Vagina (tissue), 2 donors: ENCODE measurements around the gene PTPRN2. TPM values are rescaled to one million over a fixed set of nuclear protein-coding genes. Genes with fewer than 3 reads are reported as not detected.
"Not testable (repeated sequence)": the region's sequence is repeated elsewhere in the genome, so short reads cannot be mapped to it uniquely, and the experiment has no call there.

ENCODE experiments used
- DNase-seq, 2 donors: peaks; one replicate each; pipeline ENCODE4 v3.0.0-alpha.2; 2017; ENCODE audit errors: extremely low spot score in 2 of 2
- H3K27ac ChIP-seq: fragments of 200-600 bp; sonication (generic); one replicate; pipeline ENCODE4 v1.5.1; 2019
- H3K27me3 ChIP-seq: fragments of 200-600 bp; sonication (generic); one replicate; pipeline ENCODE4 v1.5.1; 2019
- H3K36me3 ChIP-seq, 2 donors: fragments of 200-600 bp; sonication (generic); one replicate each; pipeline ENCODE4 v1.5.1; 2017 to 2019
- H3K4me1 ChIP-seq: fragments of 200-600 bp; sonication (generic); one replicate; pipeline ENCODE4 v1.5.1; 2019
- H3K4me3 ChIP-seq, 2 donors: fragments of 200-600 bp; sonication (generic); 1 replicate in 1 of 2; 2 replicates in 1 of 2; pipeline ENCODE4 v1.5.1; 2016 to 2019
- H3K9me3 ChIP-seq: fragments of 200-600 bp; sonication (generic); one replicate; pipeline ENCODE4 v1.5.1; 2019
- POLR2A ChIP-seq, 2 donors: fragments of 450-650 bp; IDR thresholded peaks; one replicate each; pipeline ENCODE4 v1.6.1; 2017; ENCODE audit warnings: antibody characterized with exemption in 2 of 2, mild to moderate bottlenecking in 2 of 2, moderate library complexity in 2 of 2
- POLR2AphosphoS5 ChIP-seq, 2 donors: sonication (generic); formaldehyde crosslinking; IDR thresholded peaks; one replicate each; pipeline ENCODE4 v1.9.0; 2017; ENCODE audit warnings: antibody characterized with exemption in 2 of 2, mild to moderate bottlenecking in 2 of 2, low read depth in 1 of 2; ENCODE audit not compliant: insufficient read depth in 1 of 2
- intact Hi-C: fragments of 100-400 bp; cut with DNase I; formaldehyde crosslinking; loops from one replicate; pipeline ENCODE4 v1.15.1; 2023
- total RNA-seq: library from RNA; depleted of rRNA; stranded (reverse); fragments of >200 nt; gene quantifications from one replicate; pipeline ENCODE4 v1.2.3, GENCODE V29; 2016
- TF ChIP-seq, protein P1 (sequence below), 3 experiments: fragments of 450-650 bp in 2 of 3; fragments of 200-600 bp in 1 of 3; sonication (generic) in 1 of 3; IDR thresholded peaks; one replicate each; pipeline ENCODE4 v1.5.1; 2017 to 2019; ENCODE audit warnings: antibody characterized with exemption in 3 of 3, mild to moderate bottlenecking in 2 of 3, moderate library complexity in 2 of 3

PTPRN2 gene
- total RNA-seq, 1 donor from 2014 or later, result 7.4 TPM

DNA sequence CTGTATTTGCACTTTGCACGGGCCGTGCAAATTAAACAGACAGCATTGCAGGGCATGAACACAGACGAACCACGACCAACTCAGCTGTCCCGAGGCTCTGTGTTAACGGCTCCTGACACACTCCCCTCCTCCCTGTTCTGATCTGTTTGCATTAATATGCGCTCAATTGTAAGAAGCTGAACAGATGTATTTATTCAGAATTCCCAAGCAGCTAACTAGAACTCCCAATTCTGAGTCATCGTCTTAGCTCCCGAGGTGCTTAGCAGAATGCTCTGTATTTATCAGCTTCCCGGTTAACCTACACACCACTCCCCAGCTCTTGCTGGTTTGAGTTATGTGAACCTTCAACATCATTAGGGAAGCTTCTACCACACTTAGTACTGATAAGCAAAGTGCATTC is 286.4 kb downstream of the PTPRN2 start:
- H3K36me3 ChIP-seq, result no peaks in the 10 kb centered on the region
- TF ChIP-seq POLR2AphosphoS5 (IDR thresholded peaks at IDR 0.05; ENCODE audit: insufficient read depth in 1 of 2, low read depth in 1 of 2) (no peak), POLR2A (IDR thresholded peaks at IDR 0.05) (no peak)
- TF ChIP-seq, protein P1, sequence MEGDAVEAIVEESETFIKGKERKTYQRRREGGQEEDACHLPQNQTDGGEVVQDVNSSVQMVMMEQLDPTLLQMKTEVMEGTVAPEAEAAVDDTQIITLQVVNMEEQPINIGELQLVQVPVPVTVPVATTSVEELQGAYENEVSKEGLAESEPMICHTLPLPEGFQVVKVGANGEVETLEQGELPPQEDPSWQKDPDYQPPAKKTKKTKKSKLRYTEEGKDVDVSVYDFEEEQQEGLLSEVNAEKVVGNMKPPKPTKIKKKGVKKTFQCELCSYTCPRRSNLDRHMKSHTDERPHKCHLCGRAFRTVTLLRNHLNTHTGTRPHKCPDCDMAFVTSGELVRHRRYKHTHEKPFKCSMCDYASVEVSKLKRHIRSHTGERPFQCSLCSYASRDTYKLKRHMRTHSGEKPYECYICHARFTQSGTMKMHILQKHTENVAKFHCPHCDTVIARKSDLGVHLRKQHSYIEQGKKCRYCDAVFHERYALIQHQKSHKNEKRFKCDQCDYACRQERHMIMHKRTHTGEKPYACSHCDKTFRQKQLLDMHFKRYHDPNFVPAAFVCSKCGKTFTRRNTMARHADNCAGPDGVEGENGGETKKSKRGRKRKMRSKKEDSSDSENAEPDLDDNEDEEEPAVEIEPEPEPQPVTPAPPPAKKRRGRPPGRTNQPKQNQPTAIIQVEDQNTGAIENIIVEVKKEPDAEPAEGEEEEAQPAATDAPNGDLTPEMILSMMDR (IDR thresholded peaks at IDR 0.05), result no peak
- intact Hi-C loops, result no loop called here
- H3K27me3 ChIP-seq, result no peaks in the 10 kb centered on the region
- H3K4me1 ChIP-seq, result no peaks in the 10 kb centered on the region
- H3K27ac ChIP-seq, result no peak overlapping the region
- H3K4me3 ChIP-seq, result no peak overlapping the region
- DNase-seq, result peak; percentile 7 to 13
- H3K9me3 ChIP-seq, result no peaks in the 10 kb centered on the region

DNA sequence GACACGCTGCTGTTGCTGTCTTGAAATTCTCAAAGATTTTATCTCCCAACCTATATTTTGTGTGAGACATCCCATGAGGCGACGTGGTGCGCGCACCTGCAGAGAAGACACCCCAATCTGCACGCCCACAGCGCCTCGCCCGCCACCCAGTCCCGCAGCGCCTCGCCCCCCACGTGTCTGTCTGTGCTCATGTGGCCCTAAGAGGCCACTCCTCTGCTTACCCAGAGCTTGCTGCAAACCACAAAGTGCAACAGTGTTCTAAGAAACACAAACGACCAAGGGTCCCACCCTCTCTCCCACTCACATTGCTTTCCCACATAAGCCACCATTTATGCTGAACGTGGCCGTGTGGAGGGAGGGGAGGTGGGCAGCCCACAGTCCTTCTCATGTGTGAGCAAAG is 287.2 kb downstream of the PTPRN2 start:
- peak; percentile 67 to 72 for DNase-seq
- no peak for TF ChIP-seq POLR2AphosphoS5 (IDR thresholded peaks at IDR 0.05; ENCODE audit: insufficient read depth in 1 of 2, low read depth in 1 of 2)
- TF ChIP-seq POLR2A (IDR thresholded peaks at IDR 0.05), result no peak
- TF ChIP-seq, protein P1 (IDR thresholded peaks at IDR 0.05), result no peak
- intact Hi-C loops, result no loop called here
- no peaks in the 10 kb centered on the region for H3K36me3 ChIP-seq
- no peaks in the 10 kb centered on the region for H3K9me3 ChIP-seq
- H3K4me3 ChIP-seq, result no peak overlapping the region
- no peaks in the 10 kb centered on the region for H3K4me1 ChIP-seq
- H3K27ac ChIP-seq, result no peak overlapping the region
- no peaks in the 10 kb centered on the region for H3K27me3 ChIP-seq

DNA sequence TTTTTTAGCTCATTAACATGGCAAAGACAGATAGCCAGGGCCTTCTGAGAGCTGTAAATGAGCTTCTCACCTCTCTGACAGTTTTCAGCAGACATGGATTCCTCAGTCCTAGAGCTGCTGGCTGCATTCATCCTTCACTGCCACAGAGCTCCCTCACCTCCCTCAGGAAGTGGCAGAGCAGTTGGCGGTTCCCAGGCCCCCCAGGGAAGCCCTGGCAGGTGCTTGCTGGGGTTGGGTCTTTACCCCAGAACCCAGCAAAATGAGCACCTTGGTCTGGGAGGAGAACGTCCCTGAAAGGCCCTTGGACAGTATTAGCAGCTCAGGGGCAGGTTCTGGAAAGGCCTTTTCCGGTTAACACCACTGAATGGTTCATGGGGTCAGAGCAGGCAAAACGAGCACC is 288.0 kb downstream of the PTPRN2 start:
- no peaks in the 10 kb centered on the region for H3K9me3 ChIP-seq
- H3K4me3 ChIP-seq, result no peak overlapping the region
- intact Hi-C loops, result no loop called here
- H3K27me3 ChIP-seq, result no peaks in the 10 kb centered on the region
- TF ChIP-seq, protein P1 (IDR thresholded peaks at IDR 0.05), result no peak
- TF ChIP-seq POLR2AphosphoS5 (IDR thresholded peaks at IDR 0.05; ENCODE audit: insufficient read depth in 1 of 2, low read depth in 1 of 2) (no peak), POLR2A (IDR thresholded peaks at IDR 0.05) (no peak)
- no peaks in the 10 kb centered on the region for H3K4me1 ChIP-seq
- peak; percentile 34 to 89 for DNase-seq
- H3K27ac ChIP-seq, result no peak overlapping the region
- H3K36me3 ChIP-seq, result no peaks in the 10 kb centered on the region

DNA sequence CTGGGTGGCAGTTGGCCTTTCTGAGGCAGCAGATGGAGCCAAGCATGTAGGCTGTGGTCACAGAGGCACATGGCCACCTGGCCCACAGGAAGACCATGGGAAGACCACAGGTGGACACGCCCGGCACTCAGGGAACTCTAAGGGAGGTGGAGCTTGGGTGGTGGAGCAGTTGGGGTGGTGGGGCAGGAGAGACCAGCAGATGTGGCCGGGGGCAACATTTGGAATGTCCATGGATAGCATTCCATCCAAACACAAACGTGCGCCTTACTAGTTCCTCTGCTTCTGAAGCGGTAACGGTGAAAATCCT is 290.9 kb downstream of the PTPRN2 start:
- no peak overlapping the region for H3K4me3 ChIP-seq
- H3K27ac ChIP-seq, result no peak overlapping the region
- H3K9me3 ChIP-seq, result no peaks in the 10 kb centered on the region
- no peaks in the 10 kb centered on the region for H3K36me3 ChIP-seq
- TF ChIP-seq POLR2A (IDR thresholded peaks at IDR 0.05) (no peak), POLR2AphosphoS5 (IDR thresholded peaks at IDR 0.05; ENCODE audit: insufficient read depth in 1 of 2, low read depth in 1 of 2) (no peak)
- TF ChIP-seq, protein P1 (IDR thresholded peaks at IDR 0.05), result no peak
- H3K4me1 ChIP-seq, result no peaks in the 10 kb centered on the region
- no peaks in the 10 kb centered on the region for H3K27me3 ChIP-seq
- intact Hi-C loops, result no loop called here
- peak in 1 of 2 donors; percentile 67 for DNase-seq

DNA sequence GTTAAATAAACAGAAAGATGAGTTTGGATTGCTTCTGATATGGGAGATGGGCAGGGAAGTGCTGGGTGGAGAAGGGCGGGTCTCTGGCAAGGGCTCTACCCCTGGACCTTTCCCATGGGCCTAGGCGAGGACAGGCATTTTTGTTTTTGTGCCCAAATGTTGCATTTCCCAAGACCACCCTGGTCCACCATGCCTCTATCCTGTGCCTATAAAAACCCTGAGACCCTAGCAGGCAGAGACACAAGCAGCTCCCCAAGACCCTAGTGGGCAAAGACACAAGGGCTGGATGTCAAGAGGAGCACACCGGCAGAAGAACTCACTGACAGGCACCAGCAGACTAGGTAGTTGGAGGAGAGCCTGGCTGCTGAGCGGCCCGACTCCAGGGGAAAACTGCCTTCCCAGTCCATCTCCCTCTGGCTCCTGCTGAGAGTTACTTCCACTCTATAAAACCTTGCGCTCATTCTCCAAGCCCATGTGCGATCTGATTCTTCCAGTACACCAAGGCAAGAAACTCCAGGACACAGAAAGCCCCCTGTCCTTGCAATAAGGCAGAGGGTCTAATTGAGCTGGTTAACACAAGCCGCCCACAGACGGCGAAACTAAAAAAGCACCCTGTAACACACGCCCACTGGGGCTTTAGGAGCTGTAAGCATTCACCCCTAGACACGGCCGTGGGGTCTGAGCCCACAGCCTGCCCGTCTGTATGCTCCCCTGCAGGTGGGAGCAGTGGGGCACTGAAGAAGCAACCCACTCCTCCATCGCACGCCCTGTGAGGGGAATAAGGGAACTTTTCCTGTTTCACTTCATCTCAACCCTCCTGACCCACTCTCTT is 291.4 kb downstream of the PTPRN2 start:
- DNase-seq, result peak; percentile 72 to 78
- Histone ChIP-seq H3K4me3 (no peak overlapping the region), H3K4me1 (no peaks in the 10 kb centered on the region), H3K27ac (no peak overlapping the region), H3K9me3 (no peaks in the 10 kb centered on the region), H3K27me3 (no peaks in the 10 kb centered on the region), H3K36me3 (no peaks in the 10 kb centered on the region)
- intact Hi-C loops, result no loop called here
- TF ChIP-seq POLR2AphosphoS5 (IDR thresholded peaks at IDR 0.05; ENCODE audit: insufficient read depth in 1 of 2, low read depth in 1 of 2) (no peak), POLR2A (IDR thresholded peaks at IDR 0.05) (no peak)

DNA sequence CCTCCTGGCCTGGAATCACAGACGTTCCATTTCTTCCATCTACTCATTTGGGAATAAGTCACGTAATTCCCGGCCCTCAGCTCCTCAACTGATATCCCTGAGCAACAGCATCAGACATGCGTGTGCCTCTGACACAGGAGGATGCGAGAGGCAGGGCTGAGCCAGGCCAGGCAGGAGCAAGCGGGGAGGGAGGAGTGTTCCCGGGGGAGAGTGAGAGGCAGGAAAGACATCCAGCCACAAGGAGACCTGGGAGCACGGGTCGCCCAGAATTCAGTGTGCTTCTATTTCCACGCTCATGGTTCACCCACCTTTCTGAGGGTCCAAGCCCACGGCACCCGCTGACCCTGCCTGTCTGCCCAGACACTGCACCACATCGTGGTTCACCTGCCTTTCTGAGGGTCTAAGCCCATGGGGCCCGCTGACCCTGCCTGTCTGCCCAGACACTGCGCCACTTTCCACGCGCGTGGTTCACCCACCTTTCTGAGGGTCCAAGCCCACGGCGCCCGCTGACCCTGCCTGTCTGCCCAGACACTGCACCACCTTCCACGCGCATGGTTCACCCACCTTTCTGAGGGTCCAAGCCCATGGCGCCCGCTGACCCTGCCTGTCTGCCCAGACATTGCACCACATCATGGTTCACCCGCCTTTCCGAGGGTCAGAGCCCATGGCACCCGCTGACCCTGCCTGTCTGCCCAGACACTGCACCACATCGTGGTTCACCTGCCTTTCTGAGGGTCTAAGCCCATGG is 293.0 kb downstream of the PTPRN2 start:
- H3K36me3 ChIP-seq, H3K4me3 ChIP-seq, H3K27ac ChIP-seq, H3K27me3 ChIP-seq, H3K9me3 ChIP-seq, H3K4me1 ChIP-seq, intact Hi-C loops: not testable (repeated sequence)
- DNase-seq, result peak; percentile 27 to 46
